Muscle of leg (tissue), 11 donors: ENCODE results near the gene DIO3. TPM values are rescaled to one million over a fixed set of nuclear protein-coding genes. Genes with fewer than 3 reads are reported as not detected.

Source experiments
- DNase-seq: peaks from one replicate; pipeline ENCODE4 v3.0.0; 2013
- H3K27ac ChIP-seq: one replicate; pipeline ENCODE4 v1.5.1; 2013; ENCODE audit warnings: mild to moderate bottlenecking, low read length, control low read depth
- H3K27me3 ChIP-seq: one replicate; pipeline ENCODE4 v1.6.1; 2013; ENCODE audit warnings: low read length; ENCODE audit not compliant: control insufficient read depth, insufficient read depth
- H3K36me3 ChIP-seq: one replicate; pipeline ENCODE4 v1.6.1; 2013; ENCODE audit warnings: low read length; ENCODE audit not compliant: control insufficient read depth, insufficient read depth
- H3K4me1 ChIP-seq: one replicate; pipeline ENCODE4 v1.6.1; 2013; ENCODE audit warnings: low read length; ENCODE audit not compliant: control insufficient read depth, insufficient read depth
- H3K4me3 ChIP-seq: one replicate; pipeline ENCODE4 v1.5.1; 2013; ENCODE audit warnings: low read length, control low read depth
- H3K9me3 ChIP-seq: replicated peaks from 2 replicates; pipeline ENCODE4 v1.6.1; 2013; ENCODE audit warnings: low read depth, low read length; ENCODE audit not compliant: control insufficient read depth
- WGBS: methylation state at CpG from one replicate; pipeline ENCODE4 v1.1.5; 2013; ENCODE audit warnings: missing lambda C conversion rate; ENCODE audit not compliant: insufficient coverage; 5-methylcytosine and 5-hydroxymethylcytosine counted together
- polyA plus RNA-seq, 8 donors: library from polyadenylated mRNA; unstranded; fragments of 120-200 nt; gene quantifications; one replicate each; pipeline versions ENCODE4 v1.2.1 to v1.2.3, GENCODE V29; 2013; ENCODE audit warnings: inconsistent platforms in 1 of 8, low replicate concordance in 1 of 8; ENCODE audit not compliant: insufficient read length in 8 of 8, insufficient read depth in 1 of 8
- total RNA-seq: library from RNA; stranded (reverse); fragments of 120-200 nt; gene quantifications from one replicate; pipeline ENCODE4 v1.2.4, GENCODE V29; 2013

Gene DIO3
- total and polyA plus RNA-seq, 9 donors = 2.9 to 7.0 (median 5.2) TPM

- H3K27me3 ChIP-seq = peaks cover 17% of the 10 kb centered on the region
- no peak overlapping the region for H3K4me3 ChIP-seq
- 71% methylated on average over 13 of the region's 17 CpGs for WGBS
- H3K27ac ChIP-seq = no peak overlapping the region
- no peaks in the 10 kb centered on the region for H3K9me3 ChIP-seq
- DNase-seq = no peak
- H3K36me3 ChIP-seq = no peaks in the 10 kb centered on the region
- H3K4me1 ChIP-seq = peaks cover 26% of the 10 kb centered on the region
Observed at GRCh38 chr14:101588286-101588975, 27.1 kb downstream of the DIO3 start.

- Histone ChIP-seq H3K36me3 (no peaks in the 10 kb centered on the region), H3K4me3 (no peak overlapping the region), H3K9me3 (no peaks in the 10 kb centered on the region), H3K27ac (no peak overlapping the region), H3K4me1 (peaks cover 23% of the 10 kb centered on the region), H3K27me3 (peaks cover 17% of the 10 kb centered on the region)
- peak; percentile 38 for DNase-seq
- WGBS = 73% methylated on average over 2 of the region's 6 CpGs
Observed at GRCh38 chr14:101588990-101589389, 27.7 kb downstream of the DIO3 start.

- Histone ChIP-seq H3K36me3 (no peaks in the 10 kb centered on the region), H3K27me3 (peaks cover 17% of the 10 kb centered on the region), H3K27ac (no peak overlapping the region), H3K4me1 (peaks cover 18% of the 10 kb centered on the region), H3K9me3 (no peaks in the 10 kb centered on the region), H3K4me3 (no peak overlapping the region)
- 71% methylated on average over 1 of the region's 3 CpGs for whole genome bisulfite sequencing
- DNase-seq = no peak
Observed at GRCh38 chr14:101589486-101590015, 28.3 kb downstream of the DIO3 start.

GRCh38 chr14:101590062-101590461, 28.8 kb downstream of the DIO3 start:
- no peaks in the 10 kb centered on the region for H3K9me3 ChIP-seq
- no peaks in the 10 kb centered on the region for H3K36me3 ChIP-seq
- no peak overlapping the region for H3K27ac ChIP-seq
- 80% methylated on average over 5 of the region's 9 CpGs for WGBS
- no peak for DNase-seq
- H3K4me3 ChIP-seq = no peak overlapping the region
- peaks cover 16% of the 10 kb centered on the region for H3K4me1 ChIP-seq
- H3K27me3 ChIP-seq = peaks cover 17% of the 10 kb centered on the region

GRCh38 chr14:101590616-101591015, 29.3 kb downstream of the DIO3 start:
- H3K36me3 ChIP-seq = no peaks in the 10 kb centered on the region
- DNase-seq = no peak
- no peaks in the 10 kb centered on the region for H3K9me3 ChIP-seq
- H3K4me3 ChIP-seq = no peak overlapping the region
- peaks cover 17% of the 10 kb centered on the region for H3K27me3 ChIP-seq
- H3K27ac ChIP-seq = no peak overlapping the region
- peaks cover 16% of the 10 kb centered on the region for H3K4me1 ChIP-seq
- 94% methylated on average over 14 of the region's 14 CpGs for WGBS

- Histone ChIP-seq H3K27me3 (peaks cover 15% of the 10 kb centered on the region), H3K4me3 (no peak overlapping the region), H3K9me3 (no peaks in the 10 kb centered on the region), H3K36me3 (no peaks in the 10 kb centered on the region), H3K27ac (no peak overlapping the region), H3K4me1 (peaks cover 11% of the 10 kb centered on the region)
- 83% methylated on average over 1 of the region's 5 CpGs for WGBS
- DNase-seq = peak; percentile 39
Observed at GRCh38 chr14:101591121-101591520, 29.8 kb downstream of the DIO3 start.

- DNase-seq = no peak
- H3K27ac ChIP-seq = no peak overlapping the region
- no peaks in the 10 kb centered on the region for H3K9me3 ChIP-seq
- 68% methylated on average over 5 of the region's 5 CpGs for WGBS
- no peak overlapping the region for H3K4me3 ChIP-seq
- H3K36me3 ChIP-seq = no peaks in the 10 kb centered on the region
- H3K4me1 ChIP-seq = peaks cover 11% of the 10 kb centered on the region
- peaks cover 15% of the 10 kb centered on the region for H3K27me3 ChIP-seq
Observed at GRCh38 chr14:101591582-101591981, 30.3 kb downstream of the DIO3 start.

GRCh38 chr14:101593411-101594238, 32.3 kb downstream of the DIO3 start:
- no peak overlapping the region for H3K27ac ChIP-seq
- H3K9me3 ChIP-seq = peaks cover 5% of the 10 kb centered on the region
- peaks cover 7% of the 10 kb centered on the region for H3K27me3 ChIP-seq
- H3K4me3 ChIP-seq = no peak overlapping the region
- 87% methylated on average over 7 of the region's 7 CpGs for WGBS
- H3K36me3 ChIP-seq = no peaks in the 10 kb centered on the region
- H3K4me1 ChIP-seq = peaks cover 14% of the 10 kb centered on the region
- no peak for DNase-seq

- 92% methylated on average over 4 of the region's 9 CpGs for WGBS
- DNase-seq = no peak
- no peaks in the 10 kb centered on the region for H3K36me3 ChIP-seq
- H3K4me1 ChIP-seq = peaks cover 6% of the 10 kb centered on the region
- no peak overlapping the region for H3K27ac ChIP-seq
- H3K27me3 ChIP-seq = peaks cover 2% of the 10 kb centered on the region
- peaks cover 5% of the 10 kb centered on the region for H3K9me3 ChIP-seq
- no peak overlapping the region for H3K4me3 ChIP-seq
Observed at GRCh38 chr14:101594511-101595148, 33.3 kb downstream of the DIO3 start.

GRCh38 chr14:101595349-101595748, 34.1 kb downstream of the DIO3 start:
- WGBS = 78% methylated on average over 3 of the region's 4 CpGs
- Histone ChIP-seq H3K27me3 (no peaks in the 10 kb centered on the region), H3K4me3 (no peak overlapping the region), H3K4me1 (peaks cover 6% of the 10 kb centered on the region), H3K9me3 (peaks cover 5% of the 10 kb centered on the region), H3K27ac (no peak overlapping the region), H3K36me3 (no peaks in the 10 kb centered on the region)
- no peak for DNase-seq
